ENCODE data around the gene STPG3.

GRCh38 chr9:137251194-137251461, at the start of gene STPG3:
- no peak for TF ChIP-seq EZH2phosphoT487 (IDR thresholded peaks at IDR 0.05; ENCODE audit: insufficient read depth, low read depth)
- TF ChIP-seq EZH2 (IDR thresholded peaks at IDR 0.05; ENCODE audit: insufficient read depth, poor library complexity, severe bottlenecking): no peak

Data from GM23248 (cell line).